GM21619 (cell line): Measurements from ENCODE around the gene PPCS.
"Not testable (repeated sequence)": the region's sequence is repeated elsewhere in the genome, so short reads cannot be mapped to it uniquely, and the experiment has no call there.

ENCODE experiments used
- ATAC-seq: cut with Tn5 transposase; IDR thresholded peaks from one replicate; pipeline ENCODE4 v1.9.1; 2021; ENCODE audit not compliant: unreplicated experiment

PPCS gene

DNA sequence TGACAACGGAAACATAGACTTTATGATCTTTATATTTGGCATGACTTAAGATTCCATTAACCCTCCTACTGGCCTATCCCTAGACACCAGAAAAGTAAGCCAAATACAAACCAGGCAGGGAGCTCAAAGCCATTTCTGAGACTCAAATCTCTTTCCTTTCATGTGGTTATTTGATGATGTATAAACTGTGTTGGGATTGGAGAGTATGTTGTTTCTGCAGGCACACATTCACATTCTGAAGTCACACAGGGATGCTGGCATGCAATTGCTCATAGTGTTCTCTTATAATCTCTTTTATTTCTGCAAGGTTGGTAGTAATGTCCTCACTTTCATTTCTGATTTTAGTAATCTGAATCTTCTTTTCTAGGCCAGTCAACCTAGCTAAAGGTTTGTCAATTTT is 6.3 kb upstream of the PPCS start:
- ATAC-seq, result no peak

DNA sequence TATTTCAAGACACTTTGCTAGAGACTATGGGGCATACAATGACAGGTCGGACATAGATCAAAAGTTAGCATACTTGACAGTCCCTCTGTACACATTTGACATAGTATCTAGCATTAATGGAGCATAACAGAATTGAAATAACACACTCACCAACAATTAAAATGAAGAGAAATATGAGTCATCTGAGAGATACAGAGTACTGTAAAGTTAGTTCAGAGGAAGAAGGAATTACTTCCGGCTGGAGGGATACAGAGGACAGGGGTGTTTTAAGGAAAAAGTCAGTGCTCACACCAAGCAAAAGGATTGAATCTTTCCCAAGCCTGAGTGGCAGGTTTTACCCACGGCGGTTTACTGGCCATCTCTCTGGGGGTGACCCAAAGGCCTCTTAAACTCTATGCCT is 3.0 kb upstream of the PPCS start:
- ATAC-seq, result no peak

DNA sequence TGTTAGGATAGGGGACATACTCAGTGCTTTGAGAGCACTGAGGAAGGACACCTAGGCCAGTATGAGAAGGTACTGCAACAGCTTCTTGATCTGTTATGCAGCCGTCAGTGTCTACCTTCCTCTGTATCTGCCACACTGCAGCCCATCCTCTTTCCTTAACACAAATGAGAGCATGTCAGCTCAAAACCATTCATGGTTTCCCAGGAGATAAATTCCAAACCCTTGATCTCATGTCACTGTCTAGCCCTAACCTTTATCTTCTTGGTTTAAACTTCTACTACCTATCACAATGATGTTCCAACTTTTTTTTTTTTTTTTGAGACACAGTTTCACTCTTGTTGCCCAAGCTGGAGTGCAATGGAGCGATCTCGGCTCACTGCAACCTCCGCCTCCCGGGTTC is 1.9 kb upstream of the PPCS start:
- ATAC-seq, result no peak

DNA sequence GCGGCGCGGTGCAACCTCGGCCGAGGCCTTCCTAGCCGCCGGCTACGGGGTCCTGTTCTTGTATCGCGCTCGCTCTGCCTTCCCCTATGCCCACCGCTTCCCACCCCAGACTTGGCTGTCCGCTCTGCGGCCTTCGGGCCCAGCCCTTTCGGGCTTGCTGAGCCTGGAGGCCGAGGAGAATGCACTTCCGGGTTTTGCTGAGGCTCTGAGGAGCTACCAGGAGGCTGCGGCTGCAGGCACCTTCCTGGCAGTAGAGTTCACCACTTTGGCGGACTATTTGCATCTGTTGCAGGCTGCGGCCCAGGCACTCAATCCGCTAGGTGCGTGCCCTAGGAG is 379 bp downstream of the PPCS start:
- peak; percentile 53 for ATAC-seq

DNA sequence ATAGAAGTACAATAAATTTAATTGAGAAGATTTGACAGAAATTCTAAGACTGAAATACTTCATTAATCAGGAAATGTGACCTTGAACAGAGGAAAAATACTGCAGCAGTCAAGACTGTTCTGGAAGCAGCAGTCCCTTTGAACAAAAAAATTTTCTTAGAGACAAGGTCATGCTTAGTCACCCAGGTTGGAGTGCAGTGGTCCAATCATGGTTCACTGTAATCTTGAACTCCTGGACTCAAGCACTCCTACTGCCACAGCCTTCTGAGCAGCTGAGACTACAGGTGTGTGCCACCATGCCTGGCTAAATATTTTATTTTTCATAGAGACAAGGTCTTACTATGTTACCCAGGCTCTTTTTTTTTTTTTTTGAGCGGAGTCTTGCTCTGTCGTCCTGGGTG is 4.9 kb downstream of the PPCS start:
- no peak for ATAC-seq

DNA sequence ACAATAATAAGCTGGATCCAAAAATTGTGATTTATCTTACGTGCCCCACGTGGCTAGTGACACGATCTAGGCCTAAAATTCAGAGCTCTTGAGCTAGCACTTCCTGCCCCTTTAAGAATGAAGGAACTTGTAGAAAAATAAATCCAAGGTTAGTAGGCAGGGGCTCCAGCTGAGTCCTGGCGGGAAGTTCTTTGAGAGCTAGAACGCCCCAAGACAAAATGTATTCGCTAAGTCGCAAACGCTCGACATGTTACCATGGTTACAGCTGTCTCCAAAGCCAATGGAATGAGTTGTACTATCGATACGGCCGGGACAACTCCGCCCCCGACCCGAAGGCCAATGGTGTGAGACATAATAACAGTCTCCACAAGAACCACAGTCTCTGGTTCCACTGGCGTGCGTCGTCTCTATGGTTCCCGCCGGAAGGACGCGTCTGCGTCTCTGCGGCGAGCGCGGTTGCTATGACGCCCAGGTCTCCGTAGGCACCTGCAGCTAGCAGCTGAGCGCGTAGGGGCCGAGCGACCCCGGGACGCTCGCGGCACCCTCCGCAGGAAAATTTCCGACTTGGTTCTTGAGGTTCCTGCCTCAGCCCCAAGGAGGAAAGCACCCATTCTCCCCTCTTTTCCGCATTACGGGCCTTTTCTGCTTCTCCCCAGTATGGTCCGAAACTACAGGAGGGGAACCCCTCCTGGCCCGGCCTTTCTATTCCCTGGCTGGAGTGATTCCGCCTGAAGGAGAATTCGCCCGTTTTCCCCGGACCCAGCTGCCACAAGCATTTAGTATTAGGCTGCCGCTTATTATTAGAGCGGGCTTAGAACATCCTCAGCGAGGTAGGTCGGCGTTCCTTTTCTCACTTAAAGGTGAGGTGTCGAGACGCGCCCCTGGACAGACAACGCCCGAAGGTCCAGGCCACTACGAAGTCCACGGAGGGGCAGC is 6.8 kb downstream of the PPCS start, which contains the start of gene CCDC30:
CCDC30 (plus strand) TSS at position 459 of the 936 bp plus-strand sequence. CDS start 17,266 bp downstream, outside the sequence.
- ATAC-seq, result peak; percentile 98

DNA sequence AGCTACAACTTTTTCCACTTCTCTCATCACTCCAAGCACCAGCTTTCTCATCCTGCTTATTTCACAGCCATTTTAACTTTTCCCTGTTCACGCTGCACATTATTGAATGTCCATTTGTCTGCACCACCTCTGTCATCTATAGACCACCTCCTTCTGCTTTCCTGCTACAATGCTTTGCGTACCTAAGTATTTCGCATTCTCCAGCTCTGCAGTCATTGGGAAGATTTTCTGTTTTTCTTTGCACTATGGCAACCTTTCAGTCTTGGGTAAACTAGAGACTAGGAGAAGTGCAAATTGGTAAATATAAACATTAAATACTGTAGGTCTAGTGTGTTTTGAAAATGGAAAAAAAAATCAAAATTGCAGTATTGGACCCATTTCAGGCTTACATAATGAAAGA is 7.6 kb downstream of the PPCS start:
- no peak for ATAC-seq

DNA sequence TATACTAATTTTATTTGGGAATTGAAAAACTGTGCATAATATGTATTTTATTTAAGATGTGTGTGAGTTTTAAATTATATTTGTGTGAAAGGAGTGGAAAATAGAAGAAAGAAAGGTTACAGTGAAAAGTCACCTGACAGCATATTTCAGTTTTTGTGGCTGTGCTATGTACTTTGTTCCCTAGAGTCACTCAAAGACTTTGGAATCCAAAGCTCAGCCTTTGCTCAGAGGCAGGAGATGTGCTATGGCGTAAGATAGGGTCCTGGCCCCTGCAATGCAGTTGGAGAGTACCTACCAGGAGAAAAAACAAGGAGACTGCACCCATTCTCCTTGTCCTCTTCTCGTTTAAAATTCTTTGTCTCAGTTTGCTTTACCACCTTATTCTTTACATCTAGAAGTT is 9.7 kb downstream of the PPCS start:
- no peak for ATAC-seq

DNA sequence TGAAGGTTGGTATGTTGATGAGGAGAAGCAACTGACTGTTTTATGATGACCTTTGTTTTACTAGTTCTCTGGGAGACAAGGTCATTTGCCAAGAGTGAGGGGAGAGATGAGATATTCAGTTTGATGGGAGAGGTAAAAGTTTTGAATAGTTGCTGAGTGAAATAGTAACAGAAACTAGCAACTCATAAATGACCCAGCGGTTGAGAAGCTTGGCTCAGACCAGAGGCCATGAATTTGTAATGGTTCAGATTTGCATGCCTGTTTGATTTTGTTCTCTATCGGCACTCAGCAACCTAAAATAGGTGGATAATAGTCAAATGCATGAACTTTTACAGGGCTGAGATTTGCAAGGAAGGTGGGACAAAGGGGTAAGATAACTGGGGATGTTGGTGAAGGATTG is 13.4 kb downstream of the PPCS start:
- ATAC-seq, result no peak

DNA sequence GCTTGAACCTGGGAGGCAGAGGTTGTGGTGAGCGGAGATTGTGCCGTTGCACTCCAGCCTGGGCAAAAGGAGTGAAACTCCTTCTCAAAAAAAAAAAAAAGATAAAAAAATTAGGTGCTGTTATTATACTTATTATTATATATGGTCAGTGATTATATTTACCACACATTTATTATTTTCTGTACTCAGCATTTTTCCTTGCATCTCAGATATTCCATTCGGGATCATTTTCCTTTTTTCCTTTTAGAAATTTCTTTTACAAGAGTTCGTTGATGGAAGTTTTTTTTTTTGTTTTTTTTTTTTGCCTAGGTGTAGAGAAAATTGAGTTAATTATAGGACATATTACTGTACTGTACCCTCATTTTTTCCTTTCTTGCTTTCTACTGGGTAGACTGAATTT is 20.3 kb downstream of the PPCS start:
- no peak for ATAC-seq

DNA sequence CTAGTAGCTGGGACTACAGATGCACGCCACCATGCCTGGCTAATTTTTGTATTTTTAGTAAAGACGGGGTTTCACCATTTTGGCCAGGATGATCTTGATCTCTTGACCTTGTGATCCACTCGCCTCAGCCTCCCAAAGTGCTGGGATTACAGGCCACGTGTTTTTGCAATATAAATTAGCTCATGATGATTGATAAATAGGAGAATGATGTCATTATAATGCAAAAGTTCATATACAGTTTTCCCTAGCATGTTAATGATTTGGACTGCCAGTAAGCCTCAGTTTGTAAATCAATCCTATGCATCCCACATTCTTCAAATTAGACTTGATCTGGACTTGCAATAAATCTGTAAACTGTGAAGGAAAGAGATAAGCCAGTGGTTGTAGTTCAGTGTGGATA is 21.0 kb downstream of the PPCS start:
- not testable (repeated sequence) for ATAC-seq

DNA sequence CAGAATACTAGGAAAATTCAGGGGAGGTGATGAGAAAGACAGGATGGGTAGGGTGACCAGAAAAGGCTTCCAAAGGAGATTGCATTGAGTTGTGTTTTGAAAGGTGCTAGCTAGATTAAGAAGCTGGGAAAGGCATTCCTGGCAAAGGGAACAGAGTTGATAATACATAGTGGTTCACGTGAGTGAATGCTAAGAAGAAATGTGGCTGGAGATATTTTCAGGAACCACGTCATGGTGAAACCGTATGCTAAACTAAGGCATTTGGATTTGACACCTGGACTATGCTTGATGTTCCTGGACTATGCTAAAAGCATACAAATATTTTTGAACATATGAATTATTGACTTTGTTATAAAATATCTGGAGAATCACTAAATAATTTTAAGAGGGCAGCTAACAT is 21.4 kb downstream of the PPCS start:
- ATAC-seq, result no peak

DNA sequence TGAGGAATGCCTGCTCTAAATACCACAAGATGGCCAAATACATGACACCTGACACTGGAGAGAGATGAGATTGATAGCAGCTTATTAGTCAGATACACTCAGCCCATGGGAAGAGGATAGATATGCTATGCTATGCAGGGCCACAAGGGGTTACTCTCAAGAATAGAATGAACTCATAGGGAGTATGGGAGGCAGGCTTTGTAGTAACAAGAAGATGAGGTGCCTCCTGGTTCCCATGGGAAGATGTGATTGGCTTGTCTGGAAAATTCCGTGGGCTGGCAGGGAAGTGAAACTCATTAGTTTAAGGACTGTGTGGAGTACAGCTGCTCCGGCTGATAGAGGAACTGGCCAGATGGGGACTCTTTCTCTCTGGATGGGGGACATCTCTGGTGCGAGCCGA is 23.3 kb downstream of the PPCS start:
- no peak for ATAC-seq

DNA sequence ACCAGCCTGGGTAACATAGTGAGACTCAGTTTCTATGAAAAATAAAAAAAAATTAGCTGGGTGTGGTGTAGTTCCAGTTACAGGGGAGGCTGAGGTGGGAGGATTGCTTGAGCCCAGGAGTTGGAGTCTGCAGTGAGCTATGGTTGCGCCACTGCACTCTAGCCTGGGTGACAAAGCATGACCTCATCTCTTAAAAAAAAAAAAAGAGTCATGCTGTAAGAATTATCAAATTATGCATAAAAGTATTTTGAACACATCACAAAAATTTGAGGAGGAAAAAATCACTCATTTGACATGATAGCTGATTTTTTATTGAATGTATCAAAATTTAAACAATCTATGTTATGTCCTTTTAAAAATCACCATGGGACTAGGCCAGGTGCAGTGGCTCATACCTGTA is 24.6 kb downstream of the PPCS start:
- no peak for ATAC-seq

DNA sequence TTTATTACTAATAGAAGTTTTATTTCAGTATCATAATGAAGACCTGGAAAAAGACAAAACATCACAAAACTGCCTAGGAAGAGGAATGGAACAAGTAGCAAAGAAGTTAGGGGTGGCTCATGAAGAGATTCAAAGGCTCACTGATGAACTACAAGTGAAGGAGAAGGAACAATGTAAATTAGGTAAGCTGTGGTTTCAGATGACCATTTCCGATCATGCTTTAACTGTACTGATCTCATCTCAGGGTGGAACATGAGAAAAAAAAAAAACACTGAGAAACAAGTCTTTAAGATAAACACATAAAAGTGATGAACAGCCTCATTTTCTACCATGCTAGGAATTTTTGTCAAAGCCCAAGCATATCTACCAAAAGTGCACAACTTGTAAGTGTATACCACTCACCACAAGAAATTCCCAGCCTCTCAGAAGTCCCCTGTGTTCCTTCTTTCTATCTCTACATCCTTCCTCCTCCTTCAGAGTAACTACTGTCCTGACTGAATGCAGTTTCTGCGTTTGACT is 26.4 kb downstream of the PPCS start:
- no peak for ATAC-seq

DNA sequence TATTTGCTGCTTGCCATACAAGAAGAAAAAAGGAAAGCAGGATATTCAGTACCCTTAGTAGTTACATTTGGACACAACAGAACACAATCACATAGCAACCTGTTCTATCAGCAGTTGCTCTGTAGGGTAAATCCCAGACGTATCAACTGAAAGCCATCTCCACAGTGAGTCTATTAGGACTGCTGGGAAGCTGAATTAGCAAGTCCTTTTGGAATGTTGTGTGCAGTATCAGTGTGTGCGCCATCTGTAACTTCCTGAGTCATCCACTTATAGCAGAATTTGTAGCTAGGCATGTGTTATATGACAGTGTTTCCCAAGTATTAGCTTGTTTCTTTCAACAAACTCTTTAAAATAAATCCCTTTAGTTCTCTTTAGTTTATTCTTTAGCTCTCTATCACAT is 28.0 kb downstream of the PPCS start:
- ATAC-seq, result no peak

DNA sequence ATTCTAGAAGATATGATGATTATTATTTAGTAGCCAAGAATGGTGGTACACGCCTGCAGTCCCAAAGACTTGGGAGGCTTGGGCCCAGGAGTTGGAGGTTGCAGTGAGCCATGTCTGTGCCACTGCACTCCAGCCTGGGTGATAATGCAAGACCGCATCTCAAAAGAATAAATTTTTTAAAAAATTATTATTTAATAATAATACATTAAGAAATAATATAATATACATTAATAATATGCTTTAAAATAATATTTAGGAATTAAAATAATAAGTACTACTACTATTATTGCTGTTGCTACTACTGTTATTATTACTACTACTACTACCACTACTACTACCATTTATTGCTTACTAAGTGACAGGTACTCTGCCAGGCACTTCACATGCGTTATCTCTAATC is 33.9 kb downstream of the PPCS start:
- ATAC-seq, result no peak

DNA sequence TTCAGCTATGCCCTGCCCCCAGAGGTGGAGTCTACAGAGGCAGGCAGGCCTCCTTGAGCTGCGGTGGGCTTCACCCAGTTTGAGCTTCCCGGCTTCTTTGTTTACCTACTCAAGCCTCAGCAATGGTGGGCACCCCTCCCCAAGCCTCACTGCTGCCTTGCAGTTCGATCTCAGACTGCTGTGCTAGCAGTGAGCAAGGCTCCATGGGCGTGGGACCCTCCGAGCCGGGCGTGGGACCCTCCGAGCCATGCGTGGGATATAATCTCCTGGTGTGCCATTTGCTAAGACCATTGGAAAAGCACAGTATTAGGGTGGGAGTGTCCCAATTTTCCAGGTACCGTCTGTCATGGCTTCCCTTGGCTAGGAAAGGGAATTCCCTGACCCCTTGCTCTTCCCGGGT is 45.7 kb downstream of the PPCS start:
- ATAC-seq, result not testable (repeated sequence)

DNA sequence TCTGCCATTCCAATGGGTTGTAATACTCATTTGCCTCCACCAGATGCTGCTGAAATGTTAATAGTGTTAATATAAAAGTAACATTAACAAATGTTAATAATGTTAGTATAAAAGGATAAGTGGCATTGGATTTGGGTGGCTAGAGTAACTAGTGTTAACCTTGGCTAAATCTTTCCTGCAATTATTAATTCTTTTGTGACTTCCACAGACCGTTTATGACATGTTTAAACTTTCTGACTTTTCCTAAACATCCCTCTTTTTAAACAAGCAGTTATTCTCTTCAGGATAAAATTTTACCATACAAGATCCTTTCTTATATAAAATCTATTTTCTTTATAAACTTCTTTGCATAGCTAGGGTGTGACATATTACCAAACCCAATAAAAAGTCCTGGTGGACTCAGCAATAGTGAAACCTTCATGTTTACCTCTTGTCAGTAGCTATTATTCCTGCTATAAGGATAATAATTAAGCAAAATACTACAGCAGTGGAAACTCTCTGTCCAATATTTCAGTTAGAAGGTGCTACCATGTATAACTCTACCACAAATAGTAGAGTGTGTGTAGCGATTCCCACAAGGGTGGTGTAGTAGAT is 48.3 kb downstream of the PPCS start:
- no peak for ATAC-seq

DNA sequence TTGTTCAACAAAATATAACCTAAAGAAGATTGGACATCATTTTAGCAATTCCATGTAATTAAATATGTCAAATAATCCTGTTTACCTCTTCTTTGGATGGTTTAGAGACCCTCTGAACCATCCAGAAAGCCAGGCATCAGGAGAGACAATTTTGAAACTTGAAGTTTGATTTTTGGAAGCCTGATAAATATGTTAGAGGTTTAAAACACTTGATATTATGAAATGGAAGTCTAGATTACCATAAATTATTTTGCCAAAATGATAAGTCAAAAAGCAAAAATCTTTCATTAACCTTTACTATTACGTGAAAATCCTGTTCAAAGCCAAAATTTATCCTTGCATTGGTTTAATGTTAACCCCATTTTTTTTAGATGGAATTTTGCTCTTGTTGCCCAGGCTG is 50.2 kb downstream of the PPCS start:
- no peak for ATAC-seq
